ENCODE data around the gene TGFBI.

Gene TGFBI

DNA sequence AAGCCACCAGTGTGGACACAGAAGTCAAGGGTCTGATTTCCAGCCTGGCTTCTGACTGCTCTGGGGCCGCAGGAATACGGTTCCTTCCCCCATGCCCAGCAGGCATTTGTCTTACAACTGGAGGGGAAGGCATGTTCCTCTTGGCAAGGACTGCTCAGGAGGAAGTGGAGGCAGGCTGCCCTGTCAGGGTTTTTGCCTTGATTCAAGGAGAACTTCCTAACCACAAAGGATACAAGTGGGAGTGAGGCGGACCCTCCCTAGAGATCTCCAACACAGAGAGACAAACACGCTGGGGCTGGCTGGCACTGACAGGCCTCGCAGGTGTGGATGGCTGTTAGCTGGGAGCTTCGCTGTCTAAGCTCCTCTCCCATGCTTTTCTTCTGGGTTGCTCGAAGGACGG, 19.1 kb downstream of the TGFBI start:
- TF ChIP-seq EZH2phosphoT487 (conservative IDR thresholded peaks at IDR 0.05; ENCODE audit: low read length): no peak
- TF ChIP-seq, protein P1, sequence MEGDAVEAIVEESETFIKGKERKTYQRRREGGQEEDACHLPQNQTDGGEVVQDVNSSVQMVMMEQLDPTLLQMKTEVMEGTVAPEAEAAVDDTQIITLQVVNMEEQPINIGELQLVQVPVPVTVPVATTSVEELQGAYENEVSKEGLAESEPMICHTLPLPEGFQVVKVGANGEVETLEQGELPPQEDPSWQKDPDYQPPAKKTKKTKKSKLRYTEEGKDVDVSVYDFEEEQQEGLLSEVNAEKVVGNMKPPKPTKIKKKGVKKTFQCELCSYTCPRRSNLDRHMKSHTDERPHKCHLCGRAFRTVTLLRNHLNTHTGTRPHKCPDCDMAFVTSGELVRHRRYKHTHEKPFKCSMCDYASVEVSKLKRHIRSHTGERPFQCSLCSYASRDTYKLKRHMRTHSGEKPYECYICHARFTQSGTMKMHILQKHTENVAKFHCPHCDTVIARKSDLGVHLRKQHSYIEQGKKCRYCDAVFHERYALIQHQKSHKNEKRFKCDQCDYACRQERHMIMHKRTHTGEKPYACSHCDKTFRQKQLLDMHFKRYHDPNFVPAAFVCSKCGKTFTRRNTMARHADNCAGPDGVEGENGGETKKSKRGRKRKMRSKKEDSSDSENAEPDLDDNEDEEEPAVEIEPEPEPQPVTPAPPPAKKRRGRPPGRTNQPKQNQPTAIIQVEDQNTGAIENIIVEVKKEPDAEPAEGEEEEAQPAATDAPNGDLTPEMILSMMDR (IDR thresholded peaks at IDR 0.05; ENCODE audit: insufficient read depth, low read length, poor library complexity, severe bottlenecking): no peak
- no peaks in the 10 kb centered on the region for H3K27me3 ChIP-seq (ENCODE audit: low read length)
- no peaks in the 10 kb centered on the region for H3K36me3 ChIP-seq (ENCODE audit: low read length)
- no peak overlapping the region for H3K27ac ChIP-seq (ENCODE audit: low read depth, low read length)
- no peak overlapping the region for H3K4me2 ChIP-seq (ENCODE audit: low read depth, low read length, poor library complexity, severe bottlenecking)
- H3K9me2 ChIP-seq (replicated peaks; ENCODE audit: insufficient read depth, low read length): no peaks in the 10 kb centered on the region
- no peak overlapping the region for H2AFZ ChIP-seq (ENCODE audit: low read depth, low read length, severe bottlenecking)
- H3K4me3 ChIP-seq (ENCODE audit: insufficient read depth, low read length, poor library complexity, severe bottlenecking): no peak overlapping the region
- no peak overlapping the region for H3K9ac ChIP-seq (ENCODE audit: low read length)
- H3F3A ChIP-seq (ENCODE audit: insufficient read depth): no peaks in the 10 kb centered on the region
- no peaks in the 10 kb centered on the region for H3K79me2 ChIP-seq (ENCODE audit: insufficient read depth, low read length)
- H3K9me3 ChIP-seq (ENCODE audit: insufficient read depth, low read length): no peaks in the 10 kb centered on the region
- no peaks in the 10 kb centered on the region for H4K20me1 ChIP-seq (ENCODE audit: low read depth, low read length)

DNA sequence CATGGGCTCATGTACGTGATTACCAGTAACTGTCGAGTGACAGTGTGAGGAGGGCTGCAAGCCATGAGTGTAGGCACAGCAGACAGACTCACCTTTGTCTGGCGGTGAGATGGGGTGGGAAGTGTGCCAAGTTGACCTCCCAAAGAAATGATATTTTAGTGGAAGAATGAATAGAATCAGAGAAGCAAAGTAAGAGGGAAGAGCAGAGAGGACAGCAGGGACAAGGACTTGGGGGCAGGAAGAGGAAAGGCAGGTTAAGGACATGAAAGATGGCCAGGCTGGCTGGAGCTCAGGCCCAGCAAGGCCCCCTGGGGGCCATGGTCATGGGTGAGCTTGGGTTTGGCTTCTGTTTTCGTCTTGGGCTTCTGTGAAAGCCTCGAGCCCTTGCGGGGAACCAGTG, 20.2 kb downstream of the TGFBI start:
- Histone ChIP-seq H4K20me1 (ENCODE audit: low read depth, low read length) (no peaks in the 10 kb centered on the region), H3K4me3 (ENCODE audit: insufficient read depth, low read length, poor library complexity, severe bottlenecking) (no peak overlapping the region), H3K79me2 (ENCODE audit: insufficient read depth, low read length) (no peaks in the 10 kb centered on the region), H3K4me2 (ENCODE audit: low read depth, low read length, poor library complexity, severe bottlenecking) (no peak overlapping the region), H3K27ac (ENCODE audit: low read depth, low read length) (no peak overlapping the region), H3K27me3 (ENCODE audit: low read length) (no peaks in the 10 kb centered on the region), H3K9ac (ENCODE audit: low read length) (no peak overlapping the region), H2AFZ (ENCODE audit: low read depth, low read length, severe bottlenecking) (no peak overlapping the region), H3F3A (ENCODE audit: insufficient read depth) (no peaks in the 10 kb centered on the region), H3K9me2 (replicated peaks; ENCODE audit: insufficient read depth, low read length) (no peaks in the 10 kb centered on the region), H3K36me3 (ENCODE audit: low read length) (no peaks in the 10 kb centered on the region), H3K9me3 (ENCODE audit: insufficient read depth, low read length) (no peaks in the 10 kb centered on the region)
- no peak for TF ChIP-seq EZH2phosphoT487 (conservative IDR thresholded peaks at IDR 0.05; ENCODE audit: low read length)

DNA sequence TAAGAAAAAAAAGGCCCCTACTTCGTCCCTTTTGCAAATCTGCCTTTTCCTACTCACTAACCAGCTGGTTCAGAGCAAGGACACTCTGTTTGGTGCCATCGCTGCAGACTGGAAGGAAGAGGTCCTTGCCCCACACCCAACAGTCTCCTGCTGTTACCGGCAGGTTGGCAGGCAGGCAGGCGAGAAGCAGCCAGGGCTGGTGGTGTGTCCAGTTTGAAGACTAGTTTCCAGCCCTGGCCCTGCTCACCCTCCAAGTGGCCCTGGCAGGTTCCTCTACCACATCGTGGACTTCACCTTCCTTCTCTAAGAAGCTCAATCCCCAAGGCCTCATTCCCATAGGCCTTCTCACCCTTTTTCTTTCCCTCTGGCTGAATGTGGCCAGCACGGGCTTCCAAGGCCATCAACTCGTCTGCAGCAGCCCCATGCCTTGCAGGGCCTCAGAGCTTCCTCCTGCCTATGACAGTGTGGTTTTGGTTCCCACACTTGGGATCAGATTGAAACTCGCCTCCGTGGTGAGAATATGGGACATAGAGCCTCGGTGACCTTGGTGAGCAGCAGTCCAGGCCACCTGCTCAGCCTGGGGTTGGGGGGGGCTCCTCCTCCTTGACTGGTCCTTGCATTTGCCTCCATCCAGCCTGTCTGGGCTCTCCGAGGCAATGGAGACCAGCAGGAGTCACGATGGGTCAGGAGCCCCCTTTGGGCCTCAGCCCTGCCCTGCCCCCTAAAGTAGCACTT, 22.9 kb downstream of the TGFBI start:
- no peaks in the 10 kb centered on the region for H3K36me3 ChIP-seq (ENCODE audit: low read length)
- no peak overlapping the region for H3K4me2 ChIP-seq (ENCODE audit: low read depth, low read length, poor library complexity, severe bottlenecking)
- no peaks in the 10 kb centered on the region for H4K20me1 ChIP-seq (ENCODE audit: low read depth, low read length)
- H2AFZ ChIP-seq (ENCODE audit: low read depth, low read length, severe bottlenecking): no peak overlapping the region
- no peak for TF ChIP-seq EZH2phosphoT487 (conservative IDR thresholded peaks at IDR 0.05; ENCODE audit: low read length)
- TF ChIP-seq, protein P1 (IDR thresholded peaks at IDR 0.05; ENCODE audit: insufficient read depth, low read length, poor library complexity, severe bottlenecking): no peak
- no peak overlapping the region for H3K27ac ChIP-seq (ENCODE audit: low read depth, low read length)
- no peaks in the 10 kb centered on the region for H3K9me3 ChIP-seq (ENCODE audit: insufficient read depth, low read length)
- H3K9me2 ChIP-seq (replicated peaks; ENCODE audit: insufficient read depth, low read length): no peaks in the 10 kb centered on the region
- H3K9ac ChIP-seq (ENCODE audit: low read length): no peak overlapping the region
- H3K4me3 ChIP-seq (ENCODE audit: insufficient read depth, low read length, poor library complexity, severe bottlenecking): no peak overlapping the region
- H3F3A ChIP-seq (ENCODE audit: insufficient read depth): no peaks in the 10 kb centered on the region
- H3K27me3 ChIP-seq (ENCODE audit: low read length): no peaks in the 10 kb centered on the region
- H3K79me2 ChIP-seq (ENCODE audit: insufficient read depth, low read length): no peaks in the 10 kb centered on the region

DNA sequence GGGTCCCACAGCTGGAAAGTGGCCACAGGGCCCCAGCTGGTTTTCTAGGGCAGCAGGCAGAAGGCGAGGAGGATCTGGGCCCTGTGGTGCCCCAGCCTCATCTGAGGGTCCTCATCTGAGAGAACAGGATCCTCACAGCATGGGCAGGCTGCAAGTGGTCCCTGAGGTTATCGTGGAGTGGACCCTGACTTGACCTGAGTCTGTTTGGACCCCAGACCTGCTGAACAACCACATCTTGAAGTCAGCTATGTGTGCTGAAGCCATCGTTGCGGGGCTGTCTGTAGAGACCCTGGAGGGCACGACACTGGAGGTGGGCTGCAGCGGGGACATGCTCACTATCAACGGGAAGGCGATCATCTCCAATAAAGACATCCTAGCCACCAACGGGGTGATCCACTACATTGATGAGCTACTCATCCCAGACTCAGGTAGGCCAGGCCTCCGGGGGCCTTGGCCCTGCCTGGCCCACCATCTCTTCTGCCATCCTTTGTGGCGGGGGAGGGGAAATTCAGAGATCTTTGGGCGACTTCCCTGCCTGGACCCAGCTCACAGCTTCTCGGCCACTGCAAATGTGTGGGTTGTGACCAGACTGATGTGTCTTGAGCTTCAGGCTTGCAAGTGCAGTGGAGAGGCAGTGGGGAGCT, 24.0 kb downstream of the TGFBI start:
- no peak overlapping the region for H3K4me3 ChIP-seq (ENCODE audit: insufficient read depth, low read length, poor library complexity, severe bottlenecking)
- no peaks in the 10 kb centered on the region for H3K9me3 ChIP-seq (ENCODE audit: insufficient read depth, low read length)
- TF ChIP-seq, protein P1 (IDR thresholded peaks at IDR 0.05; ENCODE audit: insufficient read depth, low read length, poor library complexity, severe bottlenecking): no peak
- no peak for TF ChIP-seq EZH2phosphoT487 (conservative IDR thresholded peaks at IDR 0.05; ENCODE audit: low read length)
- H3K9ac ChIP-seq (ENCODE audit: low read length): no peak overlapping the region
- no peaks in the 10 kb centered on the region for H3K79me2 ChIP-seq (ENCODE audit: insufficient read depth, low read length)
- no peaks in the 10 kb centered on the region for H3K9me2 ChIP-seq (replicated peaks; ENCODE audit: insufficient read depth, low read length)
- no peaks in the 10 kb centered on the region for H3K36me3 ChIP-seq (ENCODE audit: low read length)
- no peaks in the 10 kb centered on the region for H3F3A ChIP-seq (ENCODE audit: insufficient read depth)
- H2AFZ ChIP-seq (ENCODE audit: low read depth, low read length, severe bottlenecking): no peak overlapping the region
- no peak overlapping the region for H3K4me2 ChIP-seq (ENCODE audit: low read depth, low read length, poor library complexity, severe bottlenecking)
- H4K20me1 ChIP-seq (ENCODE audit: low read depth, low read length): no peaks in the 10 kb centered on the region
- H3K27me3 ChIP-seq (ENCODE audit: low read length): no peaks in the 10 kb centered on the region
- no peak overlapping the region for H3K27ac ChIP-seq (ENCODE audit: low read depth, low read length)

Measured in SU-DHL-6 (cell line).